GM23338 (cell line): ENCODE data around the gene UGT2A1. TPM values are rescaled to one million over a fixed set of nuclear protein-coding genes. Genes with fewer than 3 reads are reported as not detected.
A peak's percentile ranks its signal among the peaks of the same experiment; 100 is the strongest.

Experiments
- ATAC-seq: fragments of 200-7000 bp; cut with Tn5 transposase; 3 replicates; pipeline ENCODE4 v1.9.1; 2020
- DNase-seq: peaks from one replicate; pipeline ENCODE4 v3.0.0-alpha.2; 2015; ENCODE audit warnings: low spot score
- H2AFZ ChIP-seq: fragments of 200-600 bp; sonication (generic); 2 replicates; pipeline ENCODE4 v1.8.0; 2016; ENCODE audit warnings: antibody characterized with exemption, mild to moderate bottlenecking, moderate library complexity
- H3F3A ChIP-seq: fragments of 200-600 bp; sonication (generic); replicated peaks from 2 replicates; pipeline ENCODE4 v1.8.0; 2017; ENCODE audit warnings: antibody characterized with exemption, mixed run types, low read depth
- H3K27ac ChIP-seq: fragments of 200-600 bp; sonication (generic); 2 replicates; pipeline ENCODE4 v1.6.1; 2016; ENCODE audit warnings: low read depth
- H3K27me3 ChIP-seq: fragments of 200-600 bp; sonication (generic); 2 replicates; pipeline ENCODE4 v1.8.0; 2016; ENCODE audit warnings: mild to moderate bottlenecking, mixed run types, moderate library complexity; ENCODE audit not compliant: insufficient read depth
- H3K36me3 ChIP-seq: fragments of 200-600 bp; sonication (generic); 2 replicates; pipeline ENCODE4 v1.8.0; 2016; ENCODE audit warnings: mild to moderate bottlenecking; ENCODE audit not compliant: insufficient read depth
- H3K4me1 ChIP-seq: fragments of 200-600 bp; sonication (generic); 2 replicates; pipeline ENCODE4 v1.8.0; 2016; ENCODE audit warnings: mild to moderate bottlenecking, moderate library complexity; ENCODE audit not compliant: insufficient read depth
- H3K4me2 ChIP-seq: fragments of 200-600 bp; sonication (generic); 2 replicates; pipeline ENCODE4 v1.7.1; 2017; ENCODE audit warnings: mixed run types
- H3K4me3 ChIP-seq: fragments of 200-600 bp; sonication (generic); 2 replicates; pipeline ENCODE4 v1.6.1; 2016; ENCODE audit warnings: mixed run types
- H3K79me2 ChIP-seq: fragments of 200-600 bp; sonication (generic); replicated peaks from 2 replicates; pipeline ENCODE4 v1.8.0; 2017; ENCODE audit warnings: mild to moderate bottlenecking; ENCODE audit not compliant: insufficient read depth
- H3K9me2 ChIP-seq: fragments of 200-600 bp; sonication (generic); 2 replicates; pipeline ENCODE4 v1.8.0; 2017; ENCODE audit not compliant: insufficient read depth
- H4K20me1 ChIP-seq: fragments of 200-600 bp; sonication (generic); replicated peaks from 2 replicates; pipeline ENCODE4 v1.8.0; 2017; ENCODE audit warnings: mild to moderate bottlenecking; ENCODE audit not compliant: insufficient read depth
- H3K27ac Mint-ChIP-seq: 2 replicates; pipeline ENCODE4 v1.8.0; 2020; ENCODE audit warnings: inconsistent platforms, mild to moderate bottlenecking, moderate library complexity, mixed read lengths
- H3K27me3 Mint-ChIP-seq: 3 replicates; pipeline ENCODE4 v1.8.0; 2022; ENCODE audit warnings: low read depth, mild to moderate bottlenecking, moderate library complexity, mixed read lengths, inconsistent platforms; ENCODE audit not compliant: insufficient read depth, poor library complexity
- H3K36me3 Mint-ChIP-seq: 3 replicates; pipeline ENCODE4 v1.8.0; 2021; ENCODE audit warnings: low read depth, mild to moderate bottlenecking, inconsistent platforms, moderate library complexity, mixed read lengths
- H3K4me1 Mint-ChIP-seq: 3 replicates; pipeline ENCODE4 v1.8.0; 2020; ENCODE audit warnings: mild to moderate bottlenecking, inconsistent platforms, mixed read lengths
- H3K4me3 Mint-ChIP-seq: 3 replicates; pipeline ENCODE4 v1.8.0; 2021; ENCODE audit warnings: moderate library complexity, mild to moderate bottlenecking, inconsistent platforms, mixed read lengths
- H3K9me3 Mint-ChIP-seq: 3 replicates; pipeline ENCODE4 v1.8.0; 2020; ENCODE audit warnings: moderate library complexity, mild to moderate bottlenecking, inconsistent platforms, mixed read lengths
- CREB1 ChIP-seq: fragments of 250-450 bp; sonication (Bioruptor Pico); IDR thresholded peaks from 2 replicates; pipeline ENCODE4 v1.5.0; 2020; ENCODE audit warnings: low read depth, mild to moderate bottlenecking, moderate library complexity
- EZH2 ChIP-seq: fragments of 200-600 bp; sonication (generic); IDR thresholded peaks from one replicate; pipeline ENCODE4 v1.8.0; 2017; ENCODE audit warnings: antibody characterized with exemption, mild to moderate bottlenecking, low read depth; ENCODE audit not compliant: unreplicated experiment
- EZH2phosphoT487 ChIP-seq: fragments of 200-600 bp; sonication (generic); IDR thresholded peaks from one replicate; pipeline ENCODE4 v1.8.1; 2018; ENCODE audit warnings: antibody characterized with exemption; ENCODE audit not compliant: unreplicated experiment
- POLR2AphosphoS5 ChIP-seq: IDR thresholded peaks from 2 replicates; pipeline ENCODE4 v1.6.1; 2016; ENCODE audit warnings: antibody characterized with exemption, low read depth
- REST ChIP-seq: IDR thresholded peaks from one replicate; pipeline ENCODE4 v1.6.1; 2018; ENCODE audit warnings: antibody characterized with exemption; ENCODE audit not compliant: unreplicated experiment
- ZNF114 ChIP-seq: fragments of 250-450 bp; sonication (Bioruptor Pico); IDR thresholded peaks from 2 replicates; pipeline ENCODE4 v1.5.0; 2020; ENCODE audit warnings: mild to moderate bottlenecking, moderate library complexity
- ZNF331 ChIP-seq: fragments of 250-450 bp; sonication (Bioruptor Pico); IDR thresholded peaks from 2 replicates; pipeline ENCODE4 v1.5.0; 2020; ENCODE audit warnings: low read depth, mild to moderate bottlenecking, moderate library complexity
- polyA plus RNA-seq: library from polyadenylated mRNA; unstranded; fragments of >200 nt; fragmentation: Nextera tagmentation; extraction: Ambion mirVana; gene quantifications from 2 replicates; pipeline ENCODE4 v1.2.1, GENCODE V29; 2016
- total RNA-seq: library from RNA; depleted of rRNA; stranded (reverse); fragments of >200 nt; shearing (Covaris generic); gene quantifications from 2 replicates; pipeline ENCODE4 v1.2.3, GENCODE V29; 2014

UGT2A1 gene
- total and polyA plus RNA-seq, 2 experiments from 2014 or later = not detected

GRCh38 chr4:69640289-69640688 lies 12.8 kb downstream of the UGT2A1 start:
- no peaks in the 10 kb centered on the region for H3K79me2 ChIP-seq
- Mint-ChIP-seq H3K27me3 (peaks cover 1% of the 10 kb centered on the region), H3K36me3 (no peaks in the 10 kb centered on the region), H3K9me3 (no peaks in the 10 kb centered on the region), H3K4me3 (no peak overlapping the region), H3K27ac (peak overlapping the region; percentile 55; the same call in 1 of the 2 replicates), H3K4me1 (peaks cover 8% of the 10 kb centered on the region; the same call in 2 of the 3 replicates)
- H3K27me3 ChIP-seq = no peaks in the 10 kb centered on the region
- no peak overlapping the region for H3K27ac ChIP-seq
- DNase-seq (no peak), ATAC-seq (no peak)
- H2AFZ ChIP-seq = no peak overlapping the region
- TF ChIP-seq REST (no peak), EZH2phosphoT487 (no peak), ZNF114 (CRISPR knock-in tag) (no peak), EZH2 (no peak)
- H3K36me3 ChIP-seq = no peaks in the 10 kb centered on the region
- H4K20me1 ChIP-seq = no peaks in the 10 kb centered on the region
- no peaks in the 10 kb centered on the region for H3K9me2 ChIP-seq
- H3K4me3 ChIP-seq = no peak overlapping the region
- no peaks in the 10 kb centered on the region for H3K4me1 ChIP-seq
- no peak overlapping the region for H3K4me2 ChIP-seq
- H3F3A ChIP-seq = no peaks in the 10 kb centered on the region

GRCh38 chr4:69639542-69639941 lies 13.5 kb downstream of the UGT2A1 start, which contains the start of gene UGT2A2:
Gene UGT2A2, minus strand, starts transcription at chr4:69639642. Its CDS starts 2 bp downstream, at chr4:69639640.
- H3K79me2 ChIP-seq = no peaks in the 10 kb centered on the region
- no peaks in the 10 kb centered on the region for H3K9me2 ChIP-seq
- H3K9me3 Mint-ChIP-seq = no peaks in the 10 kb centered on the region
- no peak within 1 kb of the TSS for H3K4me3 Mint-ChIP-seq
- no peaks in the 10 kb centered on the region for H3K36me3 Mint-ChIP-seq
- no peak within 1 kb of the TSS for H3K4me3 ChIP-seq
- DNase-seq (no peak), ATAC-seq (no peak)
- no peak within 1 kb of the TSS for H3K27ac ChIP-seq
- no peaks in the 10 kb centered on the region for H3K27me3 ChIP-seq
- H3F3A ChIP-seq = no peaks in the 10 kb centered on the region
- peaks cover 8% of the 10 kb centered on the region; the same call in 2 of the 3 replicates for H3K4me1 Mint-ChIP-seq
- H2AFZ ChIP-seq = no peak within 1 kb of the TSS
- TF ChIP-seq CREB1 (CRISPR knock-in tag) = no peak
- TF ChIP-seq ZNF331 = no peak
- no peak for TF ChIP-seq EZH2phosphoT487
- TF ChIP-seq POLR2AphosphoS5 = no peak
- TF ChIP-seq ZNF114 (CRISPR knock-in tag) = no peak
- H3K27ac Mint-ChIP-seq = peak within 1 kb of the TSS; percentile 55; the same call in 1 of the 2 replicates
- H3K36me3 ChIP-seq = no peaks in the 10 kb centered on the region
- H3K4me1 ChIP-seq = no peaks in the 10 kb centered on the region
- no peak within 1 kb of the TSS for H3K4me2 ChIP-seq
- no peaks in the 10 kb centered on the region for H4K20me1 ChIP-seq
- H3K27me3 Mint-ChIP-seq = peaks cover 1% of the 10 kb centered on the region
